NCI-H1930 (cell line): ENCODE data around the gene AP5B1.

Source experiments
- DNase-seq, 2 experiments: peaks; one replicate each; lab custom pipeline; 2025; lab: John Stamatoyannopoulos, UW

Gene AP5B1

GRCh38 chr11:65801153-65801987 is 20.6 kb upstream of the AP5B1 start:
- no peak for DNase-seq

DNA sequence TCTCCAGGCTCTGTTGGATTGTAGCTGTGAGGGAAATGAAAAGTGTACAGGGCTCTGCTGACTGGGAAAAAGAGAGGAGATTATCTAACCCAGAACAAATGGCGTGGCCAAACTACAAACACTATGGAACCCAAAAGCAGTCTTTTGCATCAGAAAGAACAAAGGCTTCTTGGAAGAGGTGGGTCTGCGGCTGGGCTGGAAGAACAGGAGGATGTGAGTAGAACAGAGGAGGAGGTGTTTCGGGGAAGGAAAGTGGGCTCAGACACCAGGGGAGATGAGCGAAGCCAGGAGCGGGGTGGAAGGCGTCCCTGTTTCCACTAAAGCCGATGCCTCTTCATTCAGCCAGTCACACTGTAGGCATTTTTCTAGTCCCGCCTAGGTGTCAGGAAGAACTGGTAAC is 18.1 kb upstream of the AP5B1 start:
- no peak for DNase-seq

DNA sequence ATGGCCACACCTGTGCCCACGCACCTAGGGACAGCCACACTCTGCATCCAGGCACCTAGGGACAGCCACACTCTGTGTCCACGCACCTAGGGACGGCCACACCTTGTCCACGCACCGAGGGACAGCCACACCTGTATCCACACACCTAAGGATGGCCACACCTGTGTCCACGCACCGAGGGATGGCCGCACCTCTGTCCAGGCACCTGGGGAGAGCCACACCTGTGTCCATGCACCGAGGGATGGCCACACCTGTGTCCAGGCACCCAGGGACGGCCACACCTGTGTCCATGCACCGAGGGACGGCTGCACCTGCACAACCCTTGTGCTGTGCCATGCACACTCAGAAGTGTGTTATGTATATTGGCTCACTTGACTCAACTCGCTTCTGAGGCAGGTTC is 16.9 kb upstream of the AP5B1 start:
- no peak for DNase-seq

- no peak for DNase-seq
Measured at GRCh38 chr11:65796726-65797601, 16.2 kb upstream of the AP5B1 start.

DNA sequence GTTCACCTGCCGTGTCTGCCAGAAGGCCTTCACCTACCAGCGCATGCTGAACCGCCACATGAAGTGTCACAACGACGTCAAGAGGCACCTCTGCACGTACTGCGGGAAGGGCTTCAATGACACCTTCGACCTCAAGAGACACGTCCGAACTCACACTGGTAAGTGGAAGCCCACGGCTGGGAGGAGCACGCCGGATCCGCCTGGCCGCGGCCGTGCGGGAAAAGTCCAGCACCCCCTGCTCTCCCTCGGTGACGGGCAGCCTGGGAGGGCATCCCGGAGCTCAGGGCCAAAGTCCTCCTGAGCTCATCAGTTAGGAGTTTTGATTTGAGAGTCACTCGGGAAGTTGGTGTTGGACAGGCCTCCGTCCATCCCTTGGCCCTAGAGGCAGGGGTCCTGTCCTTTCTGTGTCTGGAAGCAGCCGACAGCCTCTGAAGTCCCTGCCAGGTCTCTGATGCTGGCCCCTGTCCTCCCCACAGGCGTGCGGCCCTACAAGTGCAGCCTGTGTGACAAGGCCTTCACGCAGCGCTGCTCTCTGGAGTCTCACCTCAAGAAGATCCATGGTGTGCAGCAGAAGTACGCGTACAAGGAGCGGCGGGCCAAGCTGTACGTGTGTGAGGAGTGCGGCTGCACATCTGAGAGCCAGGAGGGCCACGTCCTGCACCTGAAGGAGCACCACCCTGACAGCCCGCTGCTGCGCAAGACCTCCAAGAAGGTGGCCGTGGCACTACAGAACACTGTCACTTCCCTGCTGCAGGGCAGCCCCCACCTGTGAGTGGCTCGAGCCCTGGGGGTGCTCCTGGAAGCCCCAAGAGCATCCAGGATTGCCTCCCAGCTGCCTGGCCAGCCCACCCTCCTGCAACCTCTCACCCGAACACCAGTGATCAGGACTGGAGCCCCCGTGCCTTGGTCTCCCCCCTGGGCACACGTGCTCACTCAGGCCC is 14.1 kb upstream of the AP5B1 start:
- DNase-seq: no peak

- no peak for DNase-seq
Measured at GRCh38 chr11:65793625-65794400, 13.0 kb upstream of the AP5B1 start.

GRCh38 chr11:65793144-65793581 is 12.4 kb upstream of the AP5B1 start:
- no peak for DNase-seq

DNA sequence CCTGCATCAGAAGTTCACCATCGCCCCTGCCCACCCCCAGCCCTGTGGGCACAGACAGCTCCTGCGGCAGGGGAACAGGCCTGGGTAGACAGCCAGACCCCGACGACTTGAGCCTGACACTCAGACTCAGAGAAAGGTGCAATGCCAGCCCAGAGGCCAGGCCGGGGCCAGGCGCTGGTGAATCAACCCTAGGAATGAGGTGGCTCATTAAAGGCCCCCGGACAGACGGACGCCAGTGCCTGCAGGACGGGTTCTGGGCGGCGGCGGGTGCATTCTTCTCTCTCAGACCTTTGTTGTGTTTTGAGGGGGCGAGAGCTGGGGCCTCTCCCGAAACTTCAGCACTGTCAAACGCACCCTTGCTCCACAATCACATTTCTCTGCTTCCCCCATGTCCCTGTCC is 11.7 kb upstream of the AP5B1 start:
- DNase-seq: no peak

- no peak for DNase-seq
Measured at GRCh38 chr11:65791719-65792213, 11.0 kb upstream of the AP5B1 start.

DNA sequence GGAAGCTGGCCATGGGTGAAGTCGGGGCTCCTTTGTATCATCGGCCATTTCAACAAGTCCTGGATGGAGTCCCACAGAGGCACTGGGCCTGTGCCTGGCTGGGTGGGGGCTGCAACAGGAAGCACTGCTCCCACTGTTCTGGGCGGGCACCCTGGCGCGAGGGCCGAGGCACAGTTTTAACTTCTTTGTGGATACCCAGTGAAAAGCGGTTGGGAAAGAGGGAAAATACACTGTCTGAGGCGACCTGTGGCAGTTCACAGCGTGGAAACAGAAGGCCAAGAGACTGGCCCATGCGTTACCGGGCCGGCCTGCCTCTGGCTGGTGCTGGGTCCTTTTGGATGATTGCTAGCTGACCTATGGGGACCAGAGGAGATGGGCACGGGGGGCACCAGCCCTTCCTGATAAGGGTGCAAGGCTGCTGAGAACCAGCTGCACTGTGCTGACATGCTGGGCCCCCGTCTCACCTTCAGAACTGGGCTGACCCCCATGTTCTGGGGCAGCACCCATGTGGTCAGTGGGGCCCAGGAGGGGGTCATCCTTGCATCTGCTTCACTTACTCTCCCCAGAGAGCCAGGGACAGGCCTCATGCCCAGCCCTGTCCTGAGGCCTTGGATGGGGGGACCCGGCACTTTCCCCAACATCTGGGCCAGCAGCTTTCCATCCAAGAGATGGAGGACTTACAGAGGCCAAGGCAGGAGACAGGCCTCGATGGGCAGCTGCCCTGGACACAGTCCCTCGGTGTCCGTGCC is 10.3 kb upstream of the AP5B1 start:
- no peak for DNase-seq

DNA sequence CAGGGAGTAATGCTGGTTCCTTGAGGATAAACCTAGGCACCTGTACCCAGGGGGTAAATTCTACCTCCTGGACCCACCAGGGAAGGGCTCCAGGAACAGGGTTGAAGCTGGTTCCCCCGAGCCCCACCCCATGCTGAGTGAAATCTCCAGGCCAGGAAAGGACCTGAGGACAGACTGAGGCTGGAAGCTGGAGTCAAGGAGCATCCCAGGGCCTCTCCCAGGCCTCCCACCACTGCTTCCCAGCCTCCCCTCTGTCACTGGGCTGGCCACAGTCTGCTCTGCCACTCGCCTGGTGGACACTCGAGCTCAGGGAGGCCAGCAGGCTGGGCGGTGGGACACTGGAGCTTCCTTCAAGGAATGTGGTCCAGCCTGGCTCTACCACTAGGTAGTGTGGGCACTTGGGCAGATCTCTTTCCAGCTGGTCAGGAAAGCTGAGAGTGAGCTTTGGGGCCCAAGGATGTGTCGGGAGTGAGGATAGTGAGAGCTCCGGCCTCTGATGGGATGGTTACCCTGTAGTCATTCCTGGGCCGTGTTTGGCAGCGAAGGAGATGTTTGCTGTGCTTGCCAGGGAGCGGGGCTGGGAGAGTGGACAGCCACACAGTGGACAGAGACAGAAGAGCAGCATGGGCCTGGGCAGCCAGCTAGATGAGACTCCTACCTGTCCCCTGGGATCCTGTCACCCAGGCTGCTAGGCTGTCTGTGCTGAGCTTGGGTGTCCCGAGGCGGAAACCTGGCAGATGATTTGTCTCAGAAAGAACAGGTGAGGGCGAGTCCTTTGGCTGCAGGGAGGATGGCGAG is 9.5 kb upstream of the AP5B1 start:
- no peak for DNase-seq

GRCh38 chr11:65789230-65790103 is 8.7 kb upstream of the AP5B1 start:
- DNase-seq: no peak

DNA sequence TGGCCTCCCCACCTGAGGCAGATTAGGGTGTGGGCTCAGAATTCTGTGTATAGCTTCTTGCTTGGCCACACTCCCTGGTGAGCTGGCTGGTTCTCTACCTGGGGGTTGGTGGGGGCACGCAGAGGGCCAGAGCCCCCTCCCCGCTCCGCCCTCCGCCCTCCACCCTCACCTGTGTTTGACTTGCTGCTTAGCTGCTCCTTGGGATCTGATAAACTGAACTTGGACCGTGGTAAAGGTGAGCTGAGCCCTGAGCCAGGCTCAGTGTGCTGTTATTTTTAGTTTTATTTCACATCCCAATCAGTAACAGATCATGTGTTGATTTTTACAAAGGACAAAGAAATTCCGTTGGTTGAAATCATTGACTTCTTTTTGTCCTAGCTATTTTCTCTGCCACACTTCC is 8.0 kb upstream of the AP5B1 start:
- no peak for DNase-seq

DNA sequence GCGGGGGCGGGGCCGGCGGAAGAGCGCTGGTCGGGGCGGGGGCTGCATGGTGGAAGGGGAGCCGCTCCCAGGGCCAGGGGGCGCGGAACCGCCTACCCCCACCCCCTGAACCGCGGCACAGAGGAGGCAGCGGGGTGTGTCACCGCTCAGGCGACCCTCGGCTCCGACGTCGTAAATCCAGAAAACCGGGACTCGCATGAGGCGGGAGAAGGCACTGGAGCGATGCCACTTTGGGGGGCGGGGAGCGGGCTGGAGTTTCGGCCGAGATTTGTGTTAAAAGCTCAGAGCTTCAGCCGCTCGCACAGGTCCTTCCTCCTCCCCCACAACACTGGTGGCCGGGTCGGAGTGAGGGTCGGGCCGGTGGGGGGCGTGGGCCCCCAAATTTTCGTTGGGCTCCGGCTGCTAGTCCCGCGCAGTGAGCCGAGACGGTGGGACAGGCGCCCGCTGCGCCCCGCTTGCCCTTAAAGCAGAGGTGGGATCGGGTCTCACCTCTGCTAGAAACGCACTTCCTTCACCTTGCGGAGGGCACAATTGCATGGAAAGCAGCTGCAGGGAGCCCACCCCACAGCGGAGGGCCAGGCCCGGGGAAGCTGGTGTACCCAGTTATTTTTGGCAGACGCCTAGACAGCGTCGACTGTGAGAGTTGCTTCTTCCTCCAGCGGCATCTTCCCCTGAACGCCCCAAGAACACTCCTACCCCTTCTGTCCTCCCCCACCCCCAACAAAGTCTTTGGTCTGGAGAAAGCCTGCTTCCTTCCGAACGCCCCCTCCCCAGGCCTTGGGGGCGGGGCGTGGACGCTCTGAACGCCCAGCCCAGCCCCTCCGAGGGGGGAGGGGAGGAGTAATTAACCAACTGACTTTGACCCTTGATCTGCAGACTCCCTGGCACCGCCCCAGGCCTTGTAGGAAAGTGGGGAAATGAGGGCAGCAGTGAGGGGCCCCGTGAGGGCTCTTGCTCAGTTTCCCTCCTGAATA is 7.2 kb upstream of the AP5B1 start:
- DNase-seq: no peak

GRCh38 chr11:65786786-65787636 is 6.2 kb upstream of the AP5B1 start, which contains the start of gene OVOL1:
TSS of gene OVOL1 (plus strand) at chr11:65787063. CDS start at chr11:65787374, 311 bp downstream.
- no peak for DNase-seq
